ENCODE results near the gene OSBPL6.
A peak's percentile ranks its signal among the peaks of the same experiment; 100 is the strongest.

The OSBPL6 gene

GRCh38 chr2:178234648-178235047 is 40.3 kb downstream of the OSBPL6 start:
- TF ChIP-seq CTCF (IDR thresholded peaks at IDR 0.05): no peak
- H3K27me3 Mint-ChIP-seq (ENCODE audit: low read depth, poor library complexity): peaks cover 4% of the 10 kb centered on the region
- no peak overlapping the region for H3K27ac Mint-ChIP-seq
- DNase-seq: no peak
- H3K36me3 Mint-ChIP-seq (ENCODE audit: low read depth): no peaks in the 10 kb centered on the region
- no peaks in the 10 kb centered on the region for H3K4me1 Mint-ChIP-seq
- no peaks in the 10 kb centered on the region for H3K9me3 Mint-ChIP-seq
- H3K4me3 Mint-ChIP-seq: no peak overlapping the region

GRCh38 chr2:178237488-178238153 is 43.3 kb downstream of the OSBPL6 start:
- Mint-ChIP-seq H3K27me3 (ENCODE audit: low read depth, poor library complexity) (peaks cover 4% of the 10 kb centered on the region), H3K9me3 (no peaks in the 10 kb centered on the region), H3K36me3 (ENCODE audit: low read depth) (no peaks in the 10 kb centered on the region), H3K4me1 (peaks cover 7% of the 10 kb centered on the region), H3K4me3 (no peak overlapping the region), H3K27ac (no peak overlapping the region)
- no peak for DNase-seq
- TF ChIP-seq CTCF (IDR thresholded peaks at IDR 0.05): no peak

DNA sequence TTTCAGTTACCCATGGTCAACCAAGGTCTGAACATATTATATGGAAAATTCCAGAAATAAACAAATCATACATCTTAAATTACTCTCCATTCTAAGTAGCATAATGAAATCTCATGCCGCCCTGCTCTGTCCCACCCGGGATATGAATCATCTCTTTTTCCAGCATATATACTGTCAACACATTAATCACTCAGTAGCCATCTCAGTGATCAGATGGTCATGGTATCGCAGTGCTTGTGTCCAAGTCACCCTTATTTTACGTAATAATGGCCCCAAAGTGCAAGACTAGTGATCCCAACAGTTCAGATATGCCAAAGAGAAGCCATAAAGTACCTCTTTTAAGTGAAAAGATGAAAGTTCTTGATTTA is 43.8 kb downstream of the OSBPL6 start:
- Mint-ChIP-seq H3K4me1 (peaks cover 7% of the 10 kb centered on the region), H3K27me3 (ENCODE audit: low read depth, poor library complexity) (peaks cover 4% of the 10 kb centered on the region), H3K27ac (no peak overlapping the region), H3K9me3 (no peaks in the 10 kb centered on the region), H3K36me3 (ENCODE audit: low read depth) (no peaks in the 10 kb centered on the region), H3K4me3 (no peak overlapping the region)
- no peak for DNase-seq
- TF ChIP-seq CTCF (IDR thresholded peaks at IDR 0.05): no peak

DNA sequence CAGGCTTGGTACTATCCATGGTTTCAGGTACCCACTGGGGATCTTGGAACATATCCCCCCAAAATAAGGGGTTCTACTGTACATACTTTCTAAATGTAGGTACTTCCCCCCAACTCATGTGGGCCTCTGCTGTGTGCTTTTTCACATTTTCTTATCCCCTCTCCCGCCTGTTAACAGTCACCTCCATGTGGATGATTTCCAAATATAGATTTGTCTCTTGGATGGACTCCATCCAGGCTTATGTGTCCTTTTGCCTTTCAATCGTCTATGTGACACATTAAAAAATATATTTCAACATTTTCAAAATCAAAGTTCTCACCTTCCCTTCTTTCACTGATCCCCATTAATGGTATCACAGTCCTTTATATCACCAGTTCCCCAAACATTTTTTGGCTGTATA is 44.4 kb downstream of the OSBPL6 start:
- Mint-ChIP-seq H3K27me3 (ENCODE audit: low read depth, poor library complexity) (peaks cover 8% of the 10 kb centered on the region), H3K9me3 (no peaks in the 10 kb centered on the region), H3K4me3 (no peak overlapping the region), H3K4me1 (peaks cover 7% of the 10 kb centered on the region), H3K27ac (no peak overlapping the region), H3K36me3 (ENCODE audit: low read depth) (no peaks in the 10 kb centered on the region)
- no peak for DNase-seq
- no peak for TF ChIP-seq CTCF (IDR thresholded peaks at IDR 0.05)

DNA sequence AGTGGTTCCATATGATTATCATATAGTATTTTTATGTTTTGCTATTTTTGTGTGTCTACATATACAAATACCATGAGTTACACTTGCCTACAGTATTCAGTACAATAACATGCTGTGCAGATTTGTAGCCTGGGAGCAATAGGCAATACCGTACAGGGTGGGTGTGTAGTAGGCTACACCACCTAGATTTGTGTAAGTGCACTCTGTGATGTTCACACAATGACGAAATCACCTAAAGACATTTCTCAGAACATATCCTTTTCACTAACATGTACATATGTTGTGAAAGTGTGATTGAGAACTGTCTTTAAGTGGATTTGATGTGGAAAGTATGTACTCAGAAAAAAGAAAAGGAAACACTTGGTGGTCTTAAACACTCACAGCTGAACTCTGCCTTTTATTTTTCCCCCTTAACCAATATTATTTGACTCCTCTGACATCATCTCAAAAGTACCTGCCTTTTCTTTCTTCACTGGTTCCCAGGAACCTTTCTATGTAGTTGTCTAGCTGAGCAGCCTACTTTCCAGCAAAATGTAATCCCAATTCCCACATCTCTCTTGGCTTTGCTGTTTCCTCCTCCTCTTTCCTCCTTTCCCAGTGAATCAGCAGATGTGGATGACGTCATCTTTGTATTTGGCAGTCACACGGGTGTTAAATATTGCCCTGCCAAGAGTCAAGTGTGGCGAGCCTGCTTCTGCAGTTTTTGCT is 47.7 kb downstream of the OSBPL6 start:
- H3K36me3 Mint-ChIP-seq (ENCODE audit: low read depth): no peaks in the 10 kb centered on the region
- no peaks in the 10 kb centered on the region for H3K9me3 Mint-ChIP-seq
- H3K4me1 Mint-ChIP-seq: peaks cover 20% of the 10 kb centered on the region
- peak; percentile 12 for DNase-seq
- no peak for TF ChIP-seq CTCF (IDR thresholded peaks at IDR 0.05)
- H3K4me3 Mint-ChIP-seq: no peak overlapping the region
- H3K27me3 Mint-ChIP-seq (ENCODE audit: low read depth, poor library complexity): peaks cover 9% of the 10 kb centered on the region
- peak overlapping the region; percentile 66 for H3K27ac Mint-ChIP-seq

DNA sequence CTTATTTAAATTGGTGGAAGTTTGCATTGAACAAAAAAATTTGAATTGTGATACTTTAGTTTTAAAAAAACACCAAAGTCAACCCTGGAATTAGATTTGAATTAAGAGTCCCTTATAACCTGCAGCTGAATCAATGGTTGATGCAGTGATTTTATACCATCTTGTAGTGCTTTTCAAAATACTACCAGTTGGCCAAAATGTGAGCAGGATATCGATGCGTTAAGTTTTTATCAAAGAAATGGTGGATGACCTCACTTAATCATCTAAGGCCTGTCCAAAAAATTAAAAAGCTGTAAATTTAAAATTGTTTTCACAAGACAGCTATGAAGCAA is 48.2 kb downstream of the OSBPL6 start:
- H3K4me3 Mint-ChIP-seq: no peak overlapping the region
- TF ChIP-seq CTCF (IDR thresholded peaks at IDR 0.05): no peak

More for the DNA sequence above, 48.2 kb downstream of the OSBPL6 start:
- H3K9me3 Mint-ChIP-seq: no peaks in the 10 kb centered on the region
- peak overlapping the region; percentile 66 for H3K27ac Mint-ChIP-seq
- H3K27me3 Mint-ChIP-seq (ENCODE audit: low read depth, poor library complexity): peaks cover 13% of the 10 kb centered on the region
- H3K4me1 Mint-ChIP-seq: peaks cover 26% of the 10 kb centered on the region
- no peaks in the 10 kb centered on the region for H3K36me3 Mint-ChIP-seq (ENCODE audit: low read depth)
- DNase-seq: no peak
